ENCODE data around the gene PTPRK.

The PTPRK gene

GRCh38 chr6:128208078-128208477 is 312.3 kb downstream of the PTPRK start:
- in situ Hi-C loops (cut with HindIII; ENCODE audit: low sequenced_read_pairs), result no loop called here

- in situ Hi-C loops (cut with HindIII; ENCODE audit: low sequenced_read_pairs), result no loop called here
Observed at GRCh38 chr6:128206610-128207426, 313.6 kb downstream of the PTPRK start.

- in situ Hi-C loops (cut with HindIII; ENCODE audit: low sequenced_read_pairs), result no loop called here
Observed at GRCh38 chr6:128204616-128205015, 315.8 kb downstream of the PTPRK start.

- in situ Hi-C loops (cut with HindIII; ENCODE audit: low sequenced_read_pairs), result no loop called here
Observed at GRCh38 chr6:128202169-128202765, 318.1 kb downstream of the PTPRK start.

GRCh38 chr6:128200789-128201188 is 319.6 kb downstream of the PTPRK start:
- in situ Hi-C loops (cut with HindIII; ENCODE audit: low sequenced_read_pairs), result no loop called here

- in situ Hi-C loops (cut with HindIII; ENCODE audit: low sequenced_read_pairs), result no loop called here
Observed at GRCh38 chr6:128199461-128199860, 320.9 kb downstream of the PTPRK start.

GRCh38 chr6:128192972-128193371 is 327.4 kb downstream of the PTPRK start:
- in situ Hi-C loops (cut with HindIII; ENCODE audit: low sequenced_read_pairs), result no loop called here

GRCh38 chr6:128188678-128189077 is 331.7 kb downstream of the PTPRK start:
- in situ Hi-C loops (cut with HindIII; ENCODE audit: low sequenced_read_pairs), result no loop called here

GRCh38 chr6:128186729-128187128 is 333.7 kb downstream of the PTPRK start:
- in situ Hi-C loops (cut with HindIII; ENCODE audit: low sequenced_read_pairs), result no loop called here

GRCh38 chr6:128179876-128180438 is 340.4 kb downstream of the PTPRK start:
- in situ Hi-C loops (cut with HindIII; ENCODE audit: low sequenced_read_pairs), result no loop called here

GRCh38 chr6:128174724-128175123 is 345.7 kb downstream of the PTPRK start:
- in situ Hi-C loops (cut with HindIII; ENCODE audit: low sequenced_read_pairs), result no loop called here

- in situ Hi-C loops (cut with HindIII; ENCODE audit: low sequenced_read_pairs), result no loop called here
Observed at GRCh38 chr6:128172752-128173682, 347.4 kb downstream of the PTPRK start.

GRCh38 chr6:128172081-128172480 is 348.3 kb downstream of the PTPRK start:
- in situ Hi-C loops (cut with HindIII; ENCODE audit: low sequenced_read_pairs), result no loop called here

GRCh38 chr6:128171182-128171581 is 349.2 kb downstream of the PTPRK start:
- in situ Hi-C loops (cut with HindIII; ENCODE audit: low sequenced_read_pairs), result no loop called here

GRCh38 chr6:128168244-128168643 is 352.2 kb downstream of the PTPRK start:
- in situ Hi-C loops (cut with HindIII; ENCODE audit: low sequenced_read_pairs), result no loop called here

GRCh38 chr6:128167552-128167951 is 352.8 kb downstream of the PTPRK start:
- in situ Hi-C loops (cut with HindIII; ENCODE audit: low sequenced_read_pairs), result no loop called here

- in situ Hi-C loops (cut with HindIII; ENCODE audit: low sequenced_read_pairs), result no loop called here
Observed at GRCh38 chr6:128164254-128164653, 356.1 kb downstream of the PTPRK start.

GRCh38 chr6:128162423-128162822 is 358.0 kb downstream of the PTPRK start:
- in situ Hi-C loops (cut with HindIII; ENCODE audit: low sequenced_read_pairs), result no loop called here

- in situ Hi-C loops (cut with HindIII; ENCODE audit: low sequenced_read_pairs), result no loop called here
Observed at GRCh38 chr6:128161839-128162238, 358.6 kb downstream of the PTPRK start.

GRCh38 chr6:128161263-128161662 is 359.1 kb downstream of the PTPRK start:
- in situ Hi-C loops (cut with HindIII; ENCODE audit: low sequenced_read_pairs), result no loop called here

- in situ Hi-C loops (cut with HindIII; ENCODE audit: low sequenced_read_pairs), result no loop called here
Observed at GRCh38 chr6:128158496-128158895, 361.9 kb downstream of the PTPRK start.
